HepG2 (cell line): ENCODE data around the gene STIMATE. TPM values are rescaled to one million over a fixed set of nuclear protein-coding genes. Genes with fewer than 3 reads are reported as not detected.

ENCODE experiments used
- ATAC-seq: fragments of 200-7000 bp; cut with Tn5 transposase; 3 replicates; pipeline ENCODE4 v1.9.1; 2020; ENCODE audit warnings: mild to moderate bottlenecking, moderate library complexity
- BruUV-seq: library from RNA; stranded (reverse); fragments of 400-500 nt; replicated peaks from 2 replicates; lab custom pipeline; 2021; lab: Mats Ljungman, UMichigan
- CTCF ChIA-PET: fragments of 300-600 bp; formaldehyde crosslinking; extraction: SDS; loops from one replicate; lab custom pipeline; 2021; ENCODE audit warnings: low total read pairs, inconsistent platforms, low intra/inter-chr PET ratio; lab: Yijun Ruan, JAX
- POLR2A ChIA-PET: fragments of 350-600 bp; sonication (Branson Sonifier 250); formaldehyde crosslinking; loops from one replicate; lab custom pipeline; 2020; ENCODE audit warnings: antibody characterized with exemption, inconsistent platforms; lab: Yijun Ruan, JAX
- DNase-seq: peaks from one replicate; pipeline ENCODE4 v3.0.0-alpha.2; 2015; ENCODE audit warnings: low spot score
- FAIRE-seq: peaks from 3 replicates; lab custom pipeline; 2011; peaks lifted over from hg19 to GRCh38; lab: Jason Lieb, UNC
- H2AFZ ChIP-seq: one replicate; pipeline ENCODE4 v1.6.1; 2011; ENCODE audit warnings: low read length, inconsistent platforms
- H3K27ac ChIP-seq: fragments of 300-600 bp; 3 replicates; pipeline ENCODE4 v1.8.0; 2011; ENCODE audit warnings: mixed run types, mild to moderate bottlenecking, mixed read lengths, low read length, inconsistent platforms; ENCODE audit not compliant: insufficient read depth; ENCODE audit errors: extremely low read length
- H3K27me3 ChIP-seq, 2 experiments: fragments of 200-600 bp in 1 of 2; 2 replicates in 1 of 2; 3 replicates in 1 of 2; pipeline versions ENCODE4 v1.6.0 to v1.8.0; 2011; ENCODE audit warnings: low read length in 2 of 2, mild to moderate bottlenecking in 2 of 2, moderate library complexity in 2 of 2, inconsistent platforms in 1 of 2; ENCODE audit not compliant: insufficient read depth in 2 of 2, control insufficient read depth in 1 of 2
- H3K36me3 ChIP-seq, 2 experiments: fragments of 200-600 bp in 1 of 2; replicated peaks in 1 of 2; 2 replicates in 1 of 2; 3 replicates in 1 of 2; pipeline versions ENCODE4 v1.5.1 to v1.8.0; 2011; ENCODE audit warnings: low read length in 2 of 2, inconsistent platforms in 1 of 2; ENCODE audit not compliant: insufficient read depth in 2 of 2, control insufficient read depth in 1 of 2
- H3K4me1 ChIP-seq: 2 replicates; pipeline ENCODE4 v1.5.1; 2012; ENCODE audit warnings: low read length, inconsistent platforms; ENCODE audit not compliant: insufficient read depth
- H3K4me2 ChIP-seq: 2 replicates; pipeline ENCODE4 v1.6.0; 2011; ENCODE audit warnings: low read depth, low read length, inconsistent platforms
- H3K4me3 ChIP-seq, 3 experiments: fragments of 200-600 bp in 1 of 3; sonication (generic), shearing (Covaris generic) in 1 of 3; replicated peaks in 1 of 3; 2 replicates each; pipeline ENCODE4 v1.5.1; 2011 to 2016; ENCODE audit warnings: low read length in 3 of 3, inconsistent platforms in 2 of 3, low read depth in 2 of 3, mild to moderate bottlenecking in 2 of 3, control low read depth in 1 of 3, mixed read lengths in 1 of 3; ENCODE audit not compliant: insufficient read depth in 1 of 3
- H3K79me2 ChIP-seq: one replicate; pipeline ENCODE4 v1.6.1; 2011; ENCODE audit warnings: low read length, inconsistent platforms; ENCODE audit not compliant: insufficient read depth
- H3K9ac ChIP-seq: 2 replicates; pipeline ENCODE4 v1.6.0; 2011; ENCODE audit warnings: mild to moderate bottlenecking, low read depth, low read length, inconsistent platforms; ENCODE audit not compliant: insufficient read depth
- H3K9me3 ChIP-seq: 2 replicates; pipeline ENCODE4 v1.5.1; 2012; ENCODE audit warnings: mild to moderate bottlenecking, low read length
- H4K20me1 ChIP-seq: 2 replicates; pipeline ENCODE4 v1.6.0; 2011; ENCODE audit warnings: inconsistent platforms, mild to moderate bottlenecking, low read length, moderate library complexity; ENCODE audit not compliant: insufficient read depth
- ARID5B ChIP-seq: IDR thresholded peaks from 2 replicates; pipeline ENCODE4 v1.4.0; 2020; ENCODE audit warnings: mild to moderate bottlenecking, missing genetic modification reagents
- CBX5 ChIP-seq: sonication (generic); formaldehyde crosslinking; IDR thresholded peaks from 2 replicates; pipeline ENCODE4 v1.4.0; 2020; ENCODE audit warnings: missing genetic modification reagents, borderline replicate concordance
- CREBL2 ChIP-seq: sonication (generic); formaldehyde crosslinking; IDR thresholded peaks from 2 replicates; pipeline ENCODE4 v1.8.1; 2023; ENCODE audit warnings: missing genetic modification reagents, mild to moderate bottlenecking, borderline replicate concordance
- FOXA1 ChIP-seq, 2 experiments: fragments of 450-650 bp in 1 of 2; sonication (generic) in 1 of 2; formaldehyde crosslinking in 1 of 2; IDR thresholded peaks; 2 replicates each; pipeline versions ENCODE4 v1.4.0 to v1.6.1; 2016 to 2020; ENCODE audit warnings: missing genetic modification reagents in 1 of 2
- HDAC2 ChIP-seq: sonication (generic); formaldehyde crosslinking; IDR thresholded peaks from 2 replicates; pipeline ENCODE4 v1.4.0; 2020; ENCODE audit warnings: missing genetic modification reagents
- KMT2A ChIP-seq: sonication (generic); formaldehyde crosslinking; IDR thresholded peaks from 2 replicates; pipeline ENCODE4 v1.4.0; 2020; ENCODE audit warnings: missing genetic modification reagents
- POLR2AphosphoS5 ChIP-seq: IDR thresholded peaks from 2 replicates; pipeline ENCODE4 v1.6.1; 2012; ENCODE audit warnings: low read depth, low read length
- RXRB ChIP-seq: IDR thresholded peaks from 2 replicates; pipeline ENCODE4 v1.6.1; 2016; ENCODE audit warnings: borderline replicate concordance, missing genetic modification reagents, missing compliant biosample characterization
- SALL1 ChIP-seq: sonication (generic); formaldehyde crosslinking; IDR thresholded peaks from 2 replicates; pipeline ENCODE4 v1.8.0; 2022; ENCODE audit warnings: mild to moderate bottlenecking, missing genetic modification reagents
- SMAD9 ChIP-seq: sonication (generic); formaldehyde crosslinking; IDR thresholded peaks from 2 replicates; pipeline ENCODE4 v1.5.1; 2020; ENCODE audit warnings: mild to moderate bottlenecking, missing genetic modification reagents
- SOX13 ChIP-seq, 3 experiments: fragments of 450-650 bp in 1 of 3; sonication (generic) in 1 of 3; formaldehyde crosslinking in 1 of 3; IDR thresholded peaks in 2 of 3; conservative IDR thresholded peaks in 1 of 3; 2 replicates each; pipeline versions ENCODE4 v1.5.0 to v1.6.1; 2016 to 2020; ENCODE audit warnings: antibody characterized with exemption in 1 of 3, mild to moderate bottlenecking in 1 of 3, missing compliant biosample characterization in 1 of 3, missing genetic modification reagents in 1 of 3, moderate library complexity in 1 of 3
- ZBED4 ChIP-seq: sonication (generic); formaldehyde crosslinking; IDR thresholded peaks from 2 replicates; pipeline ENCODE4 v1.4.0; 2020; ENCODE audit warnings: missing genetic modification reagents, borderline replicate concordance
- ZBTB7B ChIP-seq: sonication (generic); formaldehyde crosslinking; IDR thresholded peaks from 2 replicates; pipeline ENCODE4 v1.4.0; 2020; ENCODE audit warnings: missing genetic modification reagents
- ZFX ChIP-seq: sonication (generic); formaldehyde crosslinking; IDR thresholded peaks from 2 replicates; pipeline ENCODE4 v1.4.0; 2020; ENCODE audit warnings: mild to moderate bottlenecking, low read depth, missing genetic modification reagents, moderate library complexity
- ZNF205 ChIP-seq: IDR thresholded peaks from 2 replicates; pipeline ENCODE4 v1.6.1; 2018; ENCODE audit warnings: missing biosample characterization, missing genetic modification reagents
- ZNF432 ChIP-seq: sonication (generic); formaldehyde crosslinking; IDR thresholded peaks from 2 replicates; pipeline ENCODE4 v1.5.0; 2020; ENCODE audit warnings: missing genetic modification reagents, mild to moderate bottlenecking, borderline replicate concordance
- WGBS: methylation state at CpG from one replicate; pipeline ENCODE4 v1.1.6; 2017; ENCODE audit warnings: low lambda C conversion rate; 5-methylcytosine and 5-hydroxymethylcytosine counted together
- in situ Hi-C: cut with HindIII; loops from 2 replicates; pipeline ENCODE4 v1.10.0; 2017; ENCODE audit warnings: low pct_unique_long_range_greater_than_20kb; ENCODE audit not compliant: extremely low pct_ligation_motif_present
- intact Hi-C: fragments of 100-400 bp; cut with micrococcal nuclease; formaldehyde crosslinking; loops from one replicate; pipeline ENCODE4 v1.10.0; 2022; ENCODE audit not compliant: unreplicated experiment
- polyA plus RNA-seq, 8 experiments: library from polyadenylated mRNA; depleted of rRNA in 3 of 8; stranded (reverse) in 7 of 8; unstranded in 1 of 8; fragments of >200 nt; fragmentation: Illumina TruSeq in 4 of 8; extraction: Trizol in 4 of 8; gene quantifications; 2 replicates each; pipeline versions ENCODE4 v1.2.1 to v1.2.3, GENCODE V29; 2011 to 2016; ENCODE audit warnings: low read depth in 4 of 8, missing spikeins in 1 of 8, mixed read lengths in 1 of 8; ENCODE audit not compliant: insufficient read depth in 1 of 8
- total RNA-seq, 5 experiments: library from RNA; depleted of rRNA; stranded (reverse); fragments of >200 nt; fragmentation: Illumina TruSeq; extraction: Trizol; gene quantifications; 2 replicates each; pipeline ENCODE4 v1.2.3, GENCODE V29; 2016; ENCODE audit warnings: low read depth in 1 of 5

The STIMATE gene
- total and polyA plus RNA-seq, 2 of the 13 experiments (the other 11 are each of a cell fraction or from before 2014, with no cell fraction given), result 5.7 to 11.7 TPM

- DNase-seq, result peak; percentile 82
- peak; percentile 98 for FAIRE-seq
- intact Hi-C loops, result loop anchor here (5.0 kb wide), 1 partner anchor 41 kb away; no protein-coding TSS in a partner anchor
- Histone ChIP-seq H3K4me2 (peak overlapping the region; percentile 51), H3K9me3 (no peaks in the 10 kb centered on the region), H3K4me3 (peak overlapping the region in 1 of 3 experiments; percentile 6; a peak in 1 of 6 replicates), H3K27me3 (no peaks in the 10 kb centered on the region), H2AFZ (no peak overlapping the region), H3K27ac (peak overlapping the region; percentile 56), H3K79me2 (peaks cover 12% of the 10 kb centered on the region), H3K36me3 (no peaks in the 10 kb centered on the region; a peak in 1 of 5 replicates), H4K20me1 (no peaks in the 10 kb centered on the region), H3K9ac (peak overlapping the region; percentile 47), H3K4me1 (peaks cover 66% of the 10 kb centered on the region)
- WGBS, result 0% methylated on average over 4 of the region's 4 CpGs
- ATAC-seq, result peak; percentile 86
- no TSS peak for BruUV-seq
- POLR2A ChIA-PET, result interaction anchor here (1.8 kb wide), 1 partner anchor 10 kb away, joined by 8 read pairs; no protein-coding TSS in a partner anchor
- CTCF ChIA-PET, result no interaction called here
- in situ Hi-C loops, result no loop called here
- TF ChIP-seq FOXA1 (IDR thresholded peaks at IDR 0.05) (no peak), FOXA1 (CRISPR knock-in tag; IDR thresholded peaks at IDR 0.05) (peak; percentile 82; the same call in 1 of the 2 replicates), SOX13 (IDR thresholded peaks at IDR 0.05) (no peak), SOX13 (CRISPR knock-in tag; conservative IDR thresholded peaks at IDR 0.05 in 1 of 2, IDR thresholded peaks at IDR 0.05 in 1 of 2) (peak in 1 of 2 experiments; percentile 56; a peak in 2 of 4 replicates), ZBED4 (CRISPR knock-in tag) (0 out of 2 replicates have a peak, but pooled peaks have one; percentile 20), POLR2AphosphoS5 (no peak), ARID5B (peak; percentile 71), ZFX (CRISPR knock-in tag) (peak; percentile 33; the same call in 1 of the 2 replicates), CREBL2 (no peak), ZNF205 (CRISPR knock-in tag) (peak; percentile 65), HDAC2 (CRISPR knock-in tag) (peak; percentile 69; the same call in 1 of the 2 replicates), SALL1 (peak; percentile 89), SMAD9 (CRISPR knock-in tag) (no peak), ZNF432 (no peak), CBX5 (CRISPR knock-in tag) (no peak), RXRB (CRISPR knock-in tag) (peak; percentile 48; the same call in 1 of the 2 replicates), ZBTB7B (CRISPR knock-in tag) (peak; percentile 77; the same call in 1 of the 2 replicates), KMT2A (CRISPR knock-in tag) (peak; percentile 88)
These were observed 3.6 kb downstream of the STIMATE start for GRCh38 chr3:52893723-52894122.
